IMR-90 (cell line): ENCODE measurements around the gene YWHAG. TPM values are rescaled to one million over a fixed set of nuclear protein-coding genes. Genes with fewer than 3 reads are reported as not detected.

Experiments
- ATAC-seq: fragments of 200-7000 bp; cut with Tn5 transposase; 2 replicates; pipeline ENCODE4 v1.9.1; 2020; ENCODE audit warnings: low read depth, mild to moderate bottlenecking, moderate library complexity
- BruUV-seq: library from RNA; stranded (reverse); fragments of 400-500 nt; replicated peaks from 2 replicates; lab custom pipeline; 2021; lab: Mats Ljungman, UMichigan
- CTCF ChIA-PET: fragments of 300-600 bp; formaldehyde crosslinking; extraction: SDS; loops from one replicate; lab custom pipeline; 2021; ENCODE audit warnings: antibody characterized with exemption; lab: Yijun Ruan, JAX
- POLR2A ChIA-PET: fragments of 300-600 bp; sonication (Branson Sonifier 250); formaldehyde crosslinking; loops from one replicate; lab custom pipeline; 2022; ENCODE audit warnings: antibody characterized with exemption; ENCODE audit not compliant: unreplicated experiment; lab: Charles Lee
- DNase-seq: peaks from one replicate; pipeline ENCODE4 v3.0.0; 2013
- H2AFZ ChIP-seq: replicated peaks from 2 replicates; pipeline ENCODE3; 2013; ENCODE audit warnings: low read length, mild to moderate bottlenecking; ENCODE audit not compliant: poor library complexity
- H2AK5ac ChIP-seq: 2 replicates; pipeline ENCODE4 v1.6.1; 2013; ENCODE audit warnings: low read depth, low read length, inconsistent platforms
- H2AK9ac ChIP-seq: replicated peaks from 2 replicates; pipeline ENCODE3; 2013; ENCODE audit warnings: mild to moderate bottlenecking, low read depth, low read length, moderate library complexity; ENCODE audit not compliant: poor library complexity
- H2BK120ac ChIP-seq: 2 replicates; pipeline ENCODE4 v1.6.1; 2013; ENCODE audit warnings: low read depth, low read length, inconsistent platforms
- H2BK15ac ChIP-seq: 3 replicates; pipeline ENCODE4 v1.6.1; 2013; ENCODE audit warnings: low read depth, low read length, inconsistent platforms
- H2BK20ac ChIP-seq: 2 replicates; pipeline ENCODE4 v1.6.1; 2013; ENCODE audit warnings: low read depth, mild to moderate bottlenecking, inconsistent platforms, low read length, moderate library complexity
- H2BK5ac ChIP-seq: 2 replicates; pipeline ENCODE4 v1.6.1; 2013; ENCODE audit warnings: mild to moderate bottlenecking, low read depth, low read length, inconsistent platforms; ENCODE audit not compliant: poor library complexity, severe bottlenecking
- H3K14ac ChIP-seq: replicated peaks from 2 replicates; pipeline ENCODE4 v1.6.1; 2013; ENCODE audit warnings: low read depth, low read length, inconsistent platforms
- H3K18ac ChIP-seq: 2 replicates; pipeline ENCODE4 v1.6.1; 2013; ENCODE audit warnings: low read depth, low read length, control low read depth
- H3K23ac ChIP-seq: 2 replicates; pipeline ENCODE4 v1.6.1; 2013; ENCODE audit warnings: low read depth, low read length, inconsistent platforms
- H3K27ac ChIP-seq: 2 replicates; pipeline ENCODE4 v1.5.1; 2013; ENCODE audit warnings: mild to moderate bottlenecking, control low read depth, low read length; ENCODE audit not compliant: insufficient read depth
- H3K27me3 ChIP-seq: 2 replicates; pipeline ENCODE4 v1.6.1; 2013; ENCODE audit warnings: low read length; ENCODE audit not compliant: control insufficient read depth, insufficient read depth
- H3K36me3 ChIP-seq: 2 replicates; pipeline ENCODE4 v1.6.1; 2013; ENCODE audit warnings: low read length, mixed read lengths; ENCODE audit not compliant: control insufficient read depth, insufficient read depth
- H3K4ac ChIP-seq: 2 replicates; pipeline ENCODE4 v1.6.1; 2013; ENCODE audit warnings: low read depth, low read length, inconsistent platforms
- H3K4me1 ChIP-seq: 2 replicates; pipeline ENCODE4 v1.6.1; 2013; ENCODE audit warnings: low read length, mixed read lengths; ENCODE audit not compliant: control insufficient read depth, insufficient read depth
- H3K4me2 ChIP-seq: 2 replicates; pipeline ENCODE4 v1.6.1; 2013; ENCODE audit warnings: low read depth, mild to moderate bottlenecking, control low read depth, low read length, moderate library complexity
- H3K4me3 ChIP-seq: 2 replicates; pipeline ENCODE4 v1.5.1; 2013; ENCODE audit warnings: low read depth, mild to moderate bottlenecking, control low read depth, low read length, moderate library complexity; ENCODE audit not compliant: insufficient read depth
- H3K56ac ChIP-seq: 2 replicates; pipeline ENCODE4 v1.6.1; 2013; ENCODE audit warnings: low read length, inconsistent platforms; ENCODE audit not compliant: insufficient read depth; ENCODE audit errors: extremely low read depth
- H3K79me1 ChIP-seq, 2 experiments: 2 replicates each; pipeline ENCODE4 v1.6.1; 2013; ENCODE audit warnings: low read length in 2 of 2, inconsistent platforms in 1 of 2, low read depth in 1 of 2
- H3K9ac ChIP-seq: 2 replicates; pipeline ENCODE4 v1.6.1; 2013; ENCODE audit warnings: low read depth, low read length, control low read depth
- H3K9me1 ChIP-seq: 2 replicates; pipeline ENCODE4 v1.6.1; 2013; ENCODE audit warnings: low read length, inconsistent platforms; ENCODE audit not compliant: insufficient read depth
- H3K9me3 ChIP-seq: 2 replicates; pipeline ENCODE4 v1.6.1; 2013; ENCODE audit warnings: low read length; ENCODE audit not compliant: control insufficient read depth, insufficient read depth
- H4K20me1 ChIP-seq: 2 replicates; pipeline ENCODE4 v1.6.1; 2013; ENCODE audit warnings: low read length, inconsistent platforms; ENCODE audit not compliant: insufficient read depth
- H4K5ac ChIP-seq: 2 replicates; pipeline ENCODE4 v1.6.1; 2013; ENCODE audit warnings: mild to moderate bottlenecking, low read depth, low read length, control low read depth
- H4K8ac ChIP-seq, 2 experiments: 2 replicates each; pipeline ENCODE4 v1.6.1; 2013; ENCODE audit warnings: low read depth in 2 of 2, low read length in 2 of 2, control low read depth in 1 of 2, inconsistent platforms in 1 of 2
- H4K91ac ChIP-seq: 2 replicates; pipeline ENCODE4 v1.6.1; 2013; ENCODE audit warnings: low read depth, low read length, inconsistent platforms; ENCODE audit not compliant: insufficient read depth
- CEBPB ChIP-seq: IDR thresholded peaks from 2 replicates; pipeline ENCODE4 v1.6.1; 2012; ENCODE audit warnings: low read depth, low read length, improper control_type of control experiment
- CHD1 ChIP-seq: IDR thresholded peaks from 2 replicates; pipeline ENCODE4 v1.6.1; 2012; ENCODE audit warnings: low read depth, low read length, improper control_type of control experiment
- ELK1 ChIP-seq: fragments of 150-350 bp; IDR thresholded peaks from 2 replicates; pipeline ENCODE4 v1.6.1; 2016; ENCODE audit warnings: low read depth, mild to moderate bottlenecking, low read length, moderate library complexity, borderline replicate concordance
- FOS ChIP-seq: fragments of 150-350 bp; IDR thresholded peaks from 2 replicates; pipeline ENCODE4 v1.6.1; 2016; ENCODE audit warnings: low read depth, low read length
- MAFK ChIP-seq: IDR thresholded peaks from 2 replicates; pipeline ENCODE4 v1.6.1; 2012; ENCODE audit warnings: low read depth, low read length, improper control_type of control experiment
- MXI1 ChIP-seq: IDR thresholded peaks from 2 replicates; pipeline ENCODE4 v1.6.1; 2012; ENCODE audit warnings: low read depth, mild to moderate bottlenecking, low read length, moderate library complexity, borderline replicate concordance
- NFE2L2 ChIP-seq: fragments of 150-350 bp; IDR thresholded peaks from 2 replicates; pipeline ENCODE4 v1.6.1; 2016; ENCODE audit warnings: low read depth, mild to moderate bottlenecking, low read length
- POLR2A ChIP-seq: IDR thresholded peaks from 2 replicates; pipeline ENCODE4 v1.6.1; 2012; ENCODE audit warnings: mild to moderate bottlenecking, low read depth, low read length
- RAD21 ChIP-seq: IDR thresholded peaks from 2 replicates; pipeline ENCODE4 v1.6.1; 2012; ENCODE audit warnings: low read length, improper control_type of control experiment
- RCOR1 ChIP-seq: IDR thresholded peaks from 2 replicates; pipeline ENCODE4 v1.6.1; 2012; ENCODE audit warnings: mild to moderate bottlenecking, low read length, improper control_type of control experiment; ENCODE audit not compliant: insufficient replicate concordance
- RFX5 ChIP-seq: IDR thresholded peaks from 2 replicates; pipeline ENCODE4 v1.8.0; 2012; ENCODE audit warnings: low read depth, mild to moderate bottlenecking, low read length, moderate library complexity
- SMC3 ChIP-seq: fragments of 150-350 bp; IDR thresholded peaks from 2 replicates; pipeline ENCODE4 v1.6.1; 2016; ENCODE audit warnings: low read depth, mild to moderate bottlenecking, antibody characterized with exemption, low read length, moderate library complexity
- WGBS, 2 experiments: methylation state at CpG; one replicate each; pipeline versions ENCODE4 v1.1.5 to v1.1.7; 2013; ENCODE audit warnings: missing lambda C conversion rate in 2 of 2; ENCODE audit not compliant: insufficient read length in 1 of 2; ENCODE audit errors: extremely low coverage in 2 of 2; 5-methylcytosine and 5-hydroxymethylcytosine counted together
- dilution Hi-C: fragments of 300-500 bp; cut with HindIII; formaldehyde crosslinking; loops from one replicate; pipeline ENCODE4 v1.14.3; 2018; ENCODE audit warnings: low sequenced_read_pairs; ENCODE audit not compliant: unreplicated experiment
- in situ Hi-C: fragments of 300-500 bp; cut with MboI; formaldehyde crosslinking; loops from 3 replicates; pipeline ENCODE4 v1.14.3; 2019; ENCODE audit warnings: low sequenced_read_pairs, inconsistent platforms, mixed read lengths
- intact Hi-C: fragments of 100-400 bp; cut with micrococcal nuclease; formaldehyde crosslinking; loops from 2 replicates; pipeline ENCODE4 v1.10.0; 2022
- polyA plus RNA-seq, 3 experiments: library from polyadenylated mRNA; depleted of rRNA; stranded (reverse); fragments of >200 nt; gene quantifications; 2 replicates each; pipeline ENCODE4 v1.2.3, GENCODE V29; 2012; ENCODE audit warnings: low replicate concordance in 1 of 3
- total RNA-seq: library from RNA; depleted of rRNA; stranded (reverse); fragments of >200 nt; gene quantifications from 2 replicates; pipeline ENCODE4 v1.2.3, GENCODE V29; 2012
- TF ChIP-seq, protein P1 (sequence below): fragments of 150-350 bp; IDR thresholded peaks from 2 replicates; pipeline ENCODE4 v1.6.1; 2017; ENCODE audit warnings: mild to moderate bottlenecking, antibody characterized with exemption, low read length, low read depth
- TF ChIP-seq, protein P2 (sequence below): conservative IDR thresholded peaks from 2 replicates; pipeline ENCODE4 v1.5.1; 2012; ENCODE audit warnings: mild to moderate bottlenecking, low read depth, low read length, improper control_type of control experiment

YWHAG gene
- total and polyA plus RNA-seq, 2 of the 4 experiments (the other 2 are of a cell fraction) = 40.1 to 64.9 TPM

DNA sequence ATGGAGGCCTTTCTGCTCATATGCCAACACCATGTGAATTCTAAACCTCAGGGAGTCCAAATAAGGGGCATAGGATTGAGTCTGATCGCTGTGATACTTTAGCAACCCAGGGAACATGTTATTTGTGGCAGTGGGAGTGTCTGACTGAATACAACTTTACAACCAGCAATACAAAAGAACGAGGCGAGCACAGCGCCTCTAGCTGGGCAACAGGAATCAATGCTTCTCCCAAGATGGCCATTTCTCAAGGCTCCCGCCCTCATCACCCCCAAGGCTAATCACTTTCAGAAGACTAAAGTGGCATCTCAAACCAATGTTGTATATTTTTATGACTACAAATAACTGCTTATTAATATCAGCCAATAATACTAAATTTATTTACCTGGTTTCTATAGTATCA, 28.1 kb downstream of the YWHAG start:
- no peak overlapping the region for H2AK5ac ChIP-seq
- H4K5ac ChIP-seq = no peak overlapping the region
- H3K23ac ChIP-seq = no peak overlapping the region
- H3K4me2 ChIP-seq = no peak overlapping the region
- H4K20me1 ChIP-seq = peaks cover 98% of the 10 kb centered on the region
- H3K79me1 ChIP-seq = peaks cover 4 to 78% of the 10 kb centered on the region in 2 experiments; a peak in 3 of 4 replicates
- H3K9ac ChIP-seq = no peak overlapping the region
- H3K4ac ChIP-seq = no peak overlapping the region
- in situ Hi-C loops (no loop called here), intact Hi-C loops (no loop called here), dilution Hi-C loops (no loop called here)
- ChIA-PET CTCF (no interaction called here), POLR2A (no interaction called here)
- no peaks in the 10 kb centered on the region for H3K27me3 ChIP-seq
- H3K14ac ChIP-seq = no peak overlapping the region
- no peak overlapping the region for H3K18ac ChIP-seq
- H4K91ac ChIP-seq = no peak overlapping the region
- H2BK5ac ChIP-seq = no peak overlapping the region
- H3K56ac ChIP-seq = no peak overlapping the region
- ATAC-seq (no peak), DNase-seq (no peak)
- H2BK15ac ChIP-seq = no peak overlapping the region
- BruUV-seq = no TSS peak
- H3K4me3 ChIP-seq = no peak overlapping the region
- peaks cover 29% of the 10 kb centered on the region for H3K9me1 ChIP-seq
- no peaks in the 10 kb centered on the region for H3K9me3 ChIP-seq
- H2AFZ ChIP-seq = no peak overlapping the region
- no peak overlapping the region for H2BK120ac ChIP-seq
- no peak overlapping the region for H2BK20ac ChIP-seq
- H2AK9ac ChIP-seq = no peak overlapping the region
- no CpG with 5 or more reads among the region's 5 CpGs for WGBS, 2 experiments
- H3K27ac ChIP-seq = no peak overlapping the region
- peaks cover 42% of the 10 kb centered on the region for H3K36me3 ChIP-seq
- peaks cover 10% of the 10 kb centered on the region for H3K4me1 ChIP-seq
- TF ChIP-seq, protein P1, sequence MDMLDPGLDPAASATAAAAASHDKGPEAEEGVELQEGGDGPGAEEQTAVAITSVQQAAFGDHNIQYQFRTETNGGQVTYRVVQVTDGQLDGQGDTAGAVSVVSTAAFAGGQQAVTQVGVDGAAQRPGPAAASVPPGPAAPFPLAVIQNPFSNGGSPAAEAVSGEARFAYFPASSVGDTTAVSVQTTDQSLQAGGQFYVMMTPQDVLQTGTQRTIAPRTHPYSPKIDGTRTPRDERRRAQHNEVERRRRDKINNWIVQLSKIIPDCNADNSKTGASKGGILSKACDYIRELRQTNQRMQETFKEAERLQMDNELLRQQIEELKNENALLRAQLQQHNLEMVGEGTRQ = no peak
- no peak for TF ChIP-seq CHD1
- no peak for TF ChIP-seq RAD21
- TF ChIP-seq CEBPB = no peak
- no peak for TF ChIP-seq SMC3
- TF ChIP-seq MAFK = no peak
- no peak for TF ChIP-seq ELK1
- no peak for TF ChIP-seq MXI1
- no peak for TF ChIP-seq NFE2L2
- no peak for TF ChIP-seq RFX5
- TF ChIP-seq, protein P2, sequence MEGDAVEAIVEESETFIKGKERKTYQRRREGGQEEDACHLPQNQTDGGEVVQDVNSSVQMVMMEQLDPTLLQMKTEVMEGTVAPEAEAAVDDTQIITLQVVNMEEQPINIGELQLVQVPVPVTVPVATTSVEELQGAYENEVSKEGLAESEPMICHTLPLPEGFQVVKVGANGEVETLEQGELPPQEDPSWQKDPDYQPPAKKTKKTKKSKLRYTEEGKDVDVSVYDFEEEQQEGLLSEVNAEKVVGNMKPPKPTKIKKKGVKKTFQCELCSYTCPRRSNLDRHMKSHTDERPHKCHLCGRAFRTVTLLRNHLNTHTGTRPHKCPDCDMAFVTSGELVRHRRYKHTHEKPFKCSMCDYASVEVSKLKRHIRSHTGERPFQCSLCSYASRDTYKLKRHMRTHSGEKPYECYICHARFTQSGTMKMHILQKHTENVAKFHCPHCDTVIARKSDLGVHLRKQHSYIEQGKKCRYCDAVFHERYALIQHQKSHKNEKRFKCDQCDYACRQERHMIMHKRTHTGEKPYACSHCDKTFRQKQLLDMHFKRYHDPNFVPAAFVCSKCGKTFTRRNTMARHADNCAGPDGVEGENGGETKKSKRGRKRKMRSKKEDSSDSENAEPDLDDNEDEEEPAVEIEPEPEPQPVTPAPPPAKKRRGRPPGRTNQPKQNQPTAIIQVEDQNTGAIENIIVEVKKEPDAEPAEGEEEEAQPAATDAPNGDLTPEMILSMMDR = no peak
- no peak for TF ChIP-seq POLR2A
- no peak for TF ChIP-seq FOS
- no peak for TF ChIP-seq RCOR1
- no peak overlapping the region for H4K8ac ChIP-seq
